Sigmoid colon (tissue), 7 donors: ENCODE measurements around the gene NDUFA13. TPM values are rescaled to one million over a fixed set of nuclear protein-coding genes. Genes with fewer than 3 reads are reported as not detected.

Experiments
- DNase-seq: peaks from one replicate; pipeline ENCODE4 v3.0.0-alpha.2; 2019
- H3K27ac ChIP-seq, 4 donors: fragments of 200-600 bp; sonication (generic); one replicate each; pipeline ENCODE4 v1.5.1; 2016 to 2019; ENCODE audit warnings: mild to moderate bottlenecking in 1 of 4
- H3K27me3 ChIP-seq, 3 donors: fragments of 200-600 bp; sonication (generic); one replicate each; pipeline ENCODE4 v1.5.1; 2019; ENCODE audit warnings: mild to moderate bottlenecking in 1 of 3
- H3K36me3 ChIP-seq, 4 donors: fragments of 200-600 bp; sonication (generic); one replicate each; pipeline ENCODE4 v1.5.1; 2016 to 2019
- H3K4me1 ChIP-seq, 4 donors: fragments of 200-600 bp; sonication (generic); one replicate each; pipeline ENCODE4 v1.5.1; 2017 to 2019
- H3K4me3 ChIP-seq, 4 donors: fragments of 200-600 bp; sonication (generic); one replicate each; pipeline ENCODE4 v1.5.1; 2017 to 2019; ENCODE audit warnings: mild to moderate bottlenecking in 2 of 4, moderate library complexity in 1 of 4
- H3K9me3 ChIP-seq, 4 donors: fragments of 200-600 bp in 3 of 4; sonication (generic) in 3 of 4; one replicate each; pipeline versions ENCODE4 v1.5.1 to v1.6.1; 2013 to 2019
- EP300 ChIP-seq, 4 donors: sonication (generic); formaldehyde crosslinking; IDR thresholded peaks; one replicate each; pipeline ENCODE4 v1.6.1; 2017; ENCODE audit warnings: antibody characterized with exemption in 4 of 4
- POLR2A ChIP-seq, 2 donors: fragments of 450-650 bp; IDR thresholded peaks; one replicate each; pipeline ENCODE4 v1.6.1; 2016; ENCODE audit warnings: antibody characterized with exemption in 2 of 2, mild to moderate bottlenecking in 2 of 2, moderate library complexity in 2 of 2
- POLR2AphosphoS5 ChIP-seq, 4 donors: sonication (generic); formaldehyde crosslinking; IDR thresholded peaks; one replicate each; pipeline ENCODE4 v1.6.1; 2017; ENCODE audit warnings: antibody characterized with exemption in 4 of 4
- WGBS, 2 donors: extraction: QIAGEN DNeasy Blood & Tissue Kit; methylation state at CpG; one replicate each; pipeline ENCODE4 v1.1.7; 2013; 5-methylcytosine and 5-hydroxymethylcytosine counted together
- intact Hi-C: fragments of 100-400 bp; cut with DNase I; formaldehyde crosslinking; loops from one replicate; pipeline ENCODE4 v1.15.1; 2023
- polyA plus RNA-seq, 3 donors: library from polyadenylated mRNA; stranded (reverse); fragments of 200-250 nt; gene quantifications; one replicate each; pipeline ENCODE4 v1.2.3, GENCODE V29; 2013
- total RNA-seq, 4 donors: library from RNA; depleted of rRNA; stranded (reverse); fragments of >200 nt; gene quantifications; one replicate each; pipeline ENCODE4 v1.1.0, GENCODE V29; 2016
- TF ChIP-seq, protein P1 (sequence below), 4 experiments: fragments of 450-650 bp in 3 of 4; fragments of 200-600 bp in 1 of 4; IDR thresholded peaks; one replicate each; pipeline ENCODE4 v1.5.1; 2016 to 2019; ENCODE audit warnings: antibody characterized with exemption in 4 of 4, mild to moderate bottlenecking in 3 of 4, moderate library complexity in 2 of 4
- donor health status: healthy with polysubstance abuse.
- donor health status: Bipolar disorder and iron deficiency.
- donor health status: healthy.

NDUFA13 gene
- total and polyA plus RNA-seq, 7 donors = 31.3 to 339 (median 110) TPM

DNA sequence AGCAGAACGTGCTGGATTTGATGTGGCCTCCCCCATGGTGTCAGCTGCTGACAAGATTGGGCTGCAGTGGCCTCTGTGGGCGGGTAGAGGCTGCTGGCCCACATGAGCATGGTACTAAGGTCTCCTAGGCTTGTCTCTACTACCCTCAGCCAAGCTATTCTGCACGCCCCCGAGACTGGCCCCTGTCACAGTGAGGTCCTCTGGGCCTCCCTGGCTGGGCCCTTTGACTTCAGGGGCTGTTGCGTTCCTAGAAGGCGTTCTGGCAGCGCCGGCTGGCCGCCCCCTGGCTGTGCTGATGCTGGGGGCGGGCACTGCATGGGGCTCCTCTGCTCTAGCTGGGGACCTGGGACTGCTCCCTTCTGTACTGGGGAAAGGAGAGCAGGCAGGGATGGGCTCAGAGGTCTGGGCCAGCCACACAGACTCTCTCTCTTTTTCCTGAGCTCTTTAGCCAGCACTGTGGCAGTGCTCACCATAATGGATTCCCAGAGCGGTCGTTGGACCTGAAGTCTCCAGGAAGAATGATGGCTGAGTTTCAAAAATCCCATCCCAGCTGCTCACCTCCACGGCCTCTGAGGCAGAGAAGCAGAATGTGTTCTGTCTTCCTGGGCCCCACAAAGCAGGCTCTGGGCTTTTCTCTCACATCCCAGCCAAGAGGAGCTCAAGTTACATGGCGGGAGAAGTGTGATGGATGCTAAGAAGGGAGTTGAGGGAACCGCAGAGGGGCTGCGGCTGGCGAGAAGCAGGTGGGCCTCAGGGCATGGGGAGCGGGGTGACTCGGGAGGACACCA lies 33.0 kb upstream of the NDUFA13 start:
- intact Hi-C loops = no loop called here
- H3K27ac ChIP-seq = peak overlapping the region in 1 of 4 donors; percentile 40

DNA sequence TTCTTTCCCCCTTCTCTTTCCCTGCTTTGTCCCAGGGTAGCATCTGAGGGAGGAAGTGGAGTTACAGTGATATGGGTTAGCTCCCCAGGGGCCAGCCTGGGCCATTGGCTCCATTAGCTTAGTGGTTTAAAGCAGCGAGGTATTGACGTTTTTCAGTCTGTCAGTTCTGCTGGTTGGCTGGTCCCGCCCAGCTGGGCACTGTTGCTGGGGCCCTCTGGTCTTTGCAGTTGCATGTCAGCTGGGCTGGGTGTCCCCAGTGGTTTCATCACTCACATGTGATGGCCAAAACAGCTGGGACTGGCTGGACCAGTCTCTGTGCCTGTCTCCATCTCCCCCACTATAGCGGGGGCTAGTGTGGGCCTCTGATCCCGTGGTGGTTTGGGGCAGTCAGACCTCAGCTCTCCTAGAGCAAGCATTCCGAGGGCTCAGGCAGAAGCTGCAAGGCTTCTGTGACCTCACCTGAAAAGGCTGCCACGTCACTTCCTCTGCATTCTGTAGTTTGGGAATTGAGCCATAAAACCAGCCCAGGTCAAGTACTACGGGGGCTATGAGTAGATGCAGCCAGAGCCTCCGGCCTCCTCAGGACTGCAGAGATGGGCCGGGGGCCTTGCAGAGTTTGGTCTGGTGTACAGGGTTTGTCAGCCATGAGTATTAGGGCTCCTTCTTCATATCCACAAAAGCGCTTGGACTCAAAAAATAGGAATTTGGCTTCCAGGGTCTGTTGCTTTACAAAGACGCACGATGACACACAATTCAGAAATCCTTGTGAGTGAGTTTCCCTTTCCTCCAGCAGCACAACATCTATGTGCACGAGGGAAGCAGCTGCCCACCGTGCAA lies 30.6 kb upstream of the NDUFA13 start:
- H3K27ac ChIP-seq = no peak overlapping the region
- no peaks in the 10 kb centered on the region for H3K36me3 ChIP-seq
- no peak for DNase-seq
- H3K27me3 ChIP-seq = no peaks in the 10 kb centered on the region
- no peak overlapping the region for H3K4me3 ChIP-seq
- TF ChIP-seq POLR2AphosphoS5 (IDR thresholded peaks at IDR 0.05) = no peak
- no peak for TF ChIP-seq EP300 (IDR thresholded peaks at IDR 0.05)
- no peak for TF ChIP-seq POLR2A (IDR thresholded peaks at IDR 0.05)
- TF ChIP-seq, protein P1, sequence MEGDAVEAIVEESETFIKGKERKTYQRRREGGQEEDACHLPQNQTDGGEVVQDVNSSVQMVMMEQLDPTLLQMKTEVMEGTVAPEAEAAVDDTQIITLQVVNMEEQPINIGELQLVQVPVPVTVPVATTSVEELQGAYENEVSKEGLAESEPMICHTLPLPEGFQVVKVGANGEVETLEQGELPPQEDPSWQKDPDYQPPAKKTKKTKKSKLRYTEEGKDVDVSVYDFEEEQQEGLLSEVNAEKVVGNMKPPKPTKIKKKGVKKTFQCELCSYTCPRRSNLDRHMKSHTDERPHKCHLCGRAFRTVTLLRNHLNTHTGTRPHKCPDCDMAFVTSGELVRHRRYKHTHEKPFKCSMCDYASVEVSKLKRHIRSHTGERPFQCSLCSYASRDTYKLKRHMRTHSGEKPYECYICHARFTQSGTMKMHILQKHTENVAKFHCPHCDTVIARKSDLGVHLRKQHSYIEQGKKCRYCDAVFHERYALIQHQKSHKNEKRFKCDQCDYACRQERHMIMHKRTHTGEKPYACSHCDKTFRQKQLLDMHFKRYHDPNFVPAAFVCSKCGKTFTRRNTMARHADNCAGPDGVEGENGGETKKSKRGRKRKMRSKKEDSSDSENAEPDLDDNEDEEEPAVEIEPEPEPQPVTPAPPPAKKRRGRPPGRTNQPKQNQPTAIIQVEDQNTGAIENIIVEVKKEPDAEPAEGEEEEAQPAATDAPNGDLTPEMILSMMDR (IDR thresholded peaks at IDR 0.05) = no peak
- peaks cover 0 to 43% (median 27%) of the 10 kb centered on the region in 4 donors for H3K4me1 ChIP-seq
- H3K9me3 ChIP-seq = no peaks in the 10 kb centered on the region
- 74 to 86% methylated on average over 15 of the region's 15 CpGs for WGBS, 2 donors
- intact Hi-C loops = loop anchor here (5.0 kb wide), 1 partner anchor 78 kb away; the partner anchor contains the start of gene GATAD2A

More for the DNA sequence above, 33.0 kb upstream of the NDUFA13 start:
- H3K4me1 ChIP-seq = peaks cover 0 to 19% (median 4%) of the 10 kb centered on the region in 4 donors
- WGBS, 2 donors = 84 to 93% methylated on average over 19 of the region's 19 CpGs
- DNase-seq = no peak
- H3K27me3 ChIP-seq = no peaks in the 10 kb centered on the region
- no peaks in the 10 kb centered on the region for H3K9me3 ChIP-seq
- TF ChIP-seq POLR2A (IDR thresholded peaks at IDR 0.05) (no peak), EP300 (IDR thresholded peaks at IDR 0.05) (no peak), POLR2AphosphoS5 (IDR thresholded peaks at IDR 0.05) (no peak)
- TF ChIP-seq, protein P1 (IDR thresholded peaks at IDR 0.05) = no peak
- H3K4me3 ChIP-seq = no peak overlapping the region
- H3K36me3 ChIP-seq = no peaks in the 10 kb centered on the region

DNA sequence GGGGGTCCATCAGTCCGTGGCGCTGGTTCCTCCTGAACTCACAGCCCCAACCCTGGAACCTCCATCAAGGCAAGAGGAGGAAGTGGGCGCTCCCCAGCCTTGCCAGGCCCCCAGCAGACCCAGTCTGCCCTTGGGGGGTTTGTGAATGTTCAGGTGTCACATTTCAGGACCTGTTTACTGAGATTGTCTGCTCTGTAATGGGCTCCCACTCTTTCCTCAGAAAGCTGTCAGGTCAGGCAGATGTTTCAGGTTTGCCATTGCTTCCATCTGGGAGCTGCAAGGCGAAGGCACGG lies 30.1 kb upstream of the NDUFA13 start:
- Histone ChIP-seq H3K27me3 (no peaks in the 10 kb centered on the region), H3K4me3 (no peak overlapping the region), H3K36me3 (no peaks in the 10 kb centered on the region), H3K9me3 (no peaks in the 10 kb centered on the region), H3K27ac (no peak overlapping the region), H3K4me1 (peaks cover 0 to 47% (median 30%) of the 10 kb centered on the region in 4 donors)
- intact Hi-C loops = loop anchor here (5.0 kb wide), 1 partner anchor 79 kb away; the partner anchor contains the start of gene GATAD2A
- TF ChIP-seq POLR2AphosphoS5 (IDR thresholded peaks at IDR 0.05) (no peak), POLR2A (IDR thresholded peaks at IDR 0.05) (no peak), EP300 (IDR thresholded peaks at IDR 0.05) (no peak)
- TF ChIP-seq, protein P1 (IDR thresholded peaks at IDR 0.05) = no peak
- no peak for DNase-seq
- WGBS, 2 donors = 93 to 97% methylated on average over 5 of the region's 5 CpGs

DNA sequence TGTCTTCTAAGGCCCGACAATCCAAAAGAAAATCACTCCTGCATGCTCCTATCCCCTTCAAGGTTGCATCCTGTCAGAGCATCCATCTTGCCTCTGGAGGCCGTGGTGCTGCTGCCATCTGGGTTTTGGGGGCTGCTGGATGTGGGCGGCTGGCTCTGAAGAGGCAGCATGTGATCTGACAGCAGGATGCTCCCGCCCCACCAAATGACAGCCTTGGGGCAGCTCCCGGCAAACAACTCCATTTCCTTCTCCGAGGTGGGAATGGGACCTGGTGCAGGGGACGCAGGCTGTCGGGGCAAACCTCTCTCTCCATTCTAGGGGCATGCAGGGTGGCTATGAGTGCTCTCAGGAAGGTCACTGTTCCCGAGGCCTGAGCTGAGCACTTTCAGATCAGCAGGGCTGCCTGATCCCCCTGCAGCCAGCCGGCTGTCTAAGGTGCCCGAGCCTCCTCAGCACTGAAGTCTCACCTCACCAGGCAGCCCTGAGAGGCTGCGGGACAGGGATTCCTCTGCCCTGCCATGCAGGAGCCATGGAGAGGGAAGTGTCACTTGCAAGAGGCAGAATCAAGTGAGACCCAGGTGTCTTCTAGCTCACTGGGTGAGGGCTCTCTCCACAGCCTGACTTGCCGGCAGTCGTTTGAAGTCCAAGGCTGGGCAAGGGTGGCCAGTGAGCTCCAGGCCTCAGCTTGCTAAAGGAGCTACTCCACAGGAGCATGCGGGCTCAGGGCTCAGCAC lies 29.5 kb upstream of the NDUFA13 start:
- Histone ChIP-seq H3K4me1 (peaks cover 0 to 47% (median 30%) of the 10 kb centered on the region in 4 donors), H3K9me3 (no peaks in the 10 kb centered on the region), H3K4me3 (no peak overlapping the region), H3K36me3 (no peaks in the 10 kb centered on the region), H3K27me3 (no peaks in the 10 kb centered on the region), H3K27ac (no peak overlapping the region)
- DNase-seq = no peak
- intact Hi-C loops = loop anchor here (5.0 kb wide), 1 partner anchor 79 kb away; the partner anchor contains the start of gene GATAD2A
- 84 to 87% methylated on average over 15 of the region's 15 CpGs for WGBS, 2 donors
- TF ChIP-seq, protein P1 (IDR thresholded peaks at IDR 0.05) = no peak
- TF ChIP-seq POLR2A (IDR thresholded peaks at IDR 0.05) = no peak
- no peak for TF ChIP-seq EP300 (IDR thresholded peaks at IDR 0.05)
- no peak for TF ChIP-seq POLR2AphosphoS5 (IDR thresholded peaks at IDR 0.05)
